HS-27A (cell line): ENCODE results near the gene EXOC3.
"Not testable (repeated sequence)": the region's sequence is repeated elsewhere in the genome, so short reads cannot be mapped to it uniquely, and the experiment has no call there.

Experiments used
- DNase-seq: peaks from one replicate; pipeline ENCODE4 v3.0.0-alpha.2; 2012; ENCODE audit warnings: low read depth, missing footprints

The EXOC3 gene

DNA sequence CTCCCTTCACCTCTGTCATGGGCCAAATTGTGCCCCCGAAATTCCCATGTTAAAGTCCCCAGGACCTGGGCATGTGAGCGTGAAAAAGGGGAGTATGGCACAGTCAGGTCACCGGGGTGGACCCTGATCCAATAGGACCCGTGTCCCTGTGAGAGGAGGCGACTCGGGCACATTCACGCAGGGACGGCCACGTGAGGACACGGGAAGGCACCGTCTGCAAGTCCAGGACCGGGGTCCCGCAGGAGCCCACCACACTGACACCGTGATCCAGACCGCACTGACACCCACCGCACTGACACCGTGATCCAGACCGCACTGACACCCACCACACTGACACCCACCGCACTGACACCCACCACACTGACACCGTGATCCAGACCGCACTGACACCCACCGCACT, 43.6 kb downstream of the EXOC3 start:
- not testable (repeated sequence) for DNase-seq

DNA sequence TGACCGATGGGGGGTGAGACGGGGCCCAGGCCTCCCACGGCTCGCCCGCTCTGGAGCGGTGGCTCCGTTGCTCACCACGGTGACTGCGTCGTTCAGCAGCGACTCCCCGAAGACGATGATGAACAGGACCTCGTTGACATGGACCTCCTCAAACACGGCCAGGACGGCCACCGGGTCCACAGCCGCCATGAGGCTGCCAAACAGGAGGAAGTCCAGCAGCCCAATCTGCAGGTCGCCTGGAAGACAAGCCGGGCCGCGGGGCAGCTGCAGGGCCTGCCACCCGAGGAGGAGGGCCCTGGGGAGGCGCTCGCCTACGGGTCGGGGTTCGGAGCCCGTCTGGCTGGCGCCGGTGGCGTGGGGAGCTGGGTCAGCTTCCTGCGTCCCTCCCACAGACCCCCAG, 45.3 kb downstream of the EXOC3 start:
- DNase-seq, result no peak

GRCh38 chr5:488744-489688, 46.0 kb downstream of the EXOC3 start:
- no peak for DNase-seq

DNA sequence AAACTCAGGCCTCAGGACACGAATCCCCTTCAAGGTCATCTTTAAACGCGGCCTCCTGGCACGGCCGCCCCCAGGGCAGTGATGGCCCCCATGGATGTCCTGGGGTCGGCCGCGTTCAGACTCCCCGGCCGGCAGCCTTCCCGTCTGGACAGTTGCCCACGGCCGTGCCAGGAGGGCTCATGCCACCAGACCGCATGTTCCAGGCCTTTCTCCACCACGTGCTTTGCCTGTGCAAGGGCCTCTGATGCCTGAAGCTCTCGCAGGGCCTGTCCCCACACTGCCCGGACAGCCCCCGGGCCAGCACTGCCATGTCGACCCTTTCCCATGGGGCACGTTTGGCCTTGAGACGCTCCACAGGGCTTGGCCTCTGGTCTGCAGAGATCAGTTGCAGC, 46.7 kb downstream of the EXOC3 start:
- no peak for DNase-seq

DNA sequence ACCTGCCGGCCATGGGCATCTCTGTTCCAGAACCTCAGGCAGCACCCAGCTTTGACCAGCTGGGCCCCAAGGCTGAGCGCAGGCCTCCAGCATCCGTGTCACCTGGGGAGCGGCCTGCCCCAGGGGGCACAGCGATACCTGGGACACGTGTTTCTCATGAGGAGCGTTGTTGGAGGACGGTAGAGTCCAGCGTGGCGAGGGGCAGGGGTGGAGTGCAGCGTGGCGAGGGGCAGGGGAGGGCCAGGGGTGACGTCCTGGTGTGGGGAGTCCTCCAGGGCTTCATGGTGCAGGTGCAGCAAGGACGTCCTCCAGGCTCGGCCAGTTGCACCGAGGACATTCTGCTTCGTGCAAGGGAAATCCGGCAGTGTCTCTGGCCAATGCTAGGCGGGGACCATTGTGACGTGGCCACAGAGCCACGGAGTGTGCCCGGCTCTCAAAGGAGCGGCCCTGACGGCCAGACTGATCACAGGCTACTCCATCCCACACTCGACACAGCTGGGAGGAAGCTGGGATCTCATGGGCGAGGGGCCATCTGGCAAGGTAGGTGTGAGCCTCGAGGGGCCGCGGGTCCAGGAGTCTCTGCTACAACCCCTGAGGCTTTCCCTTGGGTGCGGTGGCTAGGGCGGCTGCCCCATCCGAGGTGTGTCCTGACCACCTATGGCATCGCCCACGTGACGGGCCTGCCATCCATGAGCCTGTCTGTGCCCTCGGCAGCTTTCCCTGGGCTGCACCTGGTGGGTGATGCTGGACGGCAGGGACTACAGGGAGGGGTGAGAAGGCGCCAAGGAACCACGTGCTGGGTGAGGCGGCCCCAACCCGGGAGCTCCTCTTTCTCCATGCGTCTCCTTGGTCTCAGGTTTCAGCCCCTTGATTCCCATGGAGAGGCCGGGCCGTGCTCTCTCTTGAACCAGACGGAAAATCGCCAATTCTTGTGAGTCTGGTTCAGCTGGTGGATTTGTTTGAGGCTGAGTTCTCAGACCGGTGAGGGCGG, 47.4 kb downstream of the EXOC3 start:
- no peak for DNase-seq

GRCh38 chr5:491119-491855, 48.3 kb downstream of the EXOC3 start:
- DNase-seq, result no peak

DNA sequence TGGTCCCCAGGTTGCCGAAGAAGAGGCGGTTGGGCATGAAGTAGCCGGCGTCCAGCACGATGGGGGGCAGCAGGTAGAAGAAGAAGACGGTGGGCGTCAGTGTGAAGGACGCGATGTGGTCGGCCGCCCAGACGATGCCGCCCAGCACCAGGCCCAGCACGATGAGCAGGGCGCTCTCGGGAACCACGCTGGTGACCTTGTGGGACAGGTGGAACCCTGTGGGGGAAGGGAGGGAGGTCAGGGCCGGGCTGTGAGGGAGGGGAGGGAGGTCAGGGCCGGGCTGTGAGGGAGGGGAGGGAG, 48.8 kb downstream of the EXOC3 start:
- DNase-seq, result no peak

- DNase-seq, result no peak
Observed at GRCh38 chr5:492314-492893, 49.4 kb downstream of the EXOC3 start.

- DNase-seq, result no peak
Observed at GRCh38 chr5:493119-493701, 50.2 kb downstream of the EXOC3 start.

- no peak for DNase-seq
Observed at GRCh38 chr5:493758-494157, 50.8 kb downstream of the EXOC3 start.

DNA sequence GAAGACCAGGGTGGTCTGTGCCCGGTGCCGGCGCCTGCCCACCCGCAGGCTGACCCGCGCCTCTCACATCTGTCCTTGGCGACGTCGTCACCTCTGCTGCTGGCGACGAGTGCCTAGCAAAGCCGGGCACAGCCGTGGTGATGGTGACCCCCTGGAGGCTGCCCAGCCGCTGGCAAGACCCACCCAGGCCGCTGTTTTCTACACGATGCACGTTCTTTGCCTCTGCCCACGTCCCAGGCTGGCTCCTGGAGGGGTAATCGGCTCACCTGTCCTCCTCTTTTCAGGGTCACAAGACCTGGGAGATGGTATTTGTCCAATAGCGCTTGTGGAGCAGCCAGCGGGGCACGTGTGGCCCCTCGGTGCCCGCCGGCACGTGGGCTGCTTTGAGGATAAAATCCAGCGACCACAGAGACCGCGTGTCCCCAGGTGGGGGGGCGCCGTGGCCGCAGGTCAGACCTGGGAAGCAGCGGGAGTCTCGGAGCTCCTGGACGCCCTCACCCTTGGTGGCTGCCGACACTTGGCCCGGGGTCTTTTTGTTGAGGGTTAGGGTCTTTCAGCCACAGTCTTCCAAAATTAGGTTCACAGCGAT, 51.8 kb downstream of the EXOC3 start:
- no peak for DNase-seq

DNA sequence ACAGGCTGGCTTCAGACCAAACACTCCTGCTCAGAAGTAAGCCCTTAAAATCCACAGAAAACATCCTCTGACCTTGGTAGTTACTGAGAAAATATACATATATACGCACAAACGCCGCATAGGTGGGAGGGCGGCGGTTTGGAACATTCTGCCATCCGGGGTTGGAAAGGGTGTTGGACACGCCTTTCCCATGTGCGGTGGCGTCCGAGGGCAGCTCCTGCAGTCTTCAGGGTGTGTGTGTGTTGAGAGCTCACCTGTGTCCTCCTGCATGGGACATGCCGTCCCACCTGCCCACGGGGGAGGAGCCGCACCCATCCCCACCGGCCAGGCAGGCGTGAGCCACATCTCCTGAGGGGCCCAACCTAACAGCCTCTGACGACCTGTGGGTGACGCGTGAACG, 53.1 kb downstream of the EXOC3 start:
- DNase-seq, result no peak

DNA sequence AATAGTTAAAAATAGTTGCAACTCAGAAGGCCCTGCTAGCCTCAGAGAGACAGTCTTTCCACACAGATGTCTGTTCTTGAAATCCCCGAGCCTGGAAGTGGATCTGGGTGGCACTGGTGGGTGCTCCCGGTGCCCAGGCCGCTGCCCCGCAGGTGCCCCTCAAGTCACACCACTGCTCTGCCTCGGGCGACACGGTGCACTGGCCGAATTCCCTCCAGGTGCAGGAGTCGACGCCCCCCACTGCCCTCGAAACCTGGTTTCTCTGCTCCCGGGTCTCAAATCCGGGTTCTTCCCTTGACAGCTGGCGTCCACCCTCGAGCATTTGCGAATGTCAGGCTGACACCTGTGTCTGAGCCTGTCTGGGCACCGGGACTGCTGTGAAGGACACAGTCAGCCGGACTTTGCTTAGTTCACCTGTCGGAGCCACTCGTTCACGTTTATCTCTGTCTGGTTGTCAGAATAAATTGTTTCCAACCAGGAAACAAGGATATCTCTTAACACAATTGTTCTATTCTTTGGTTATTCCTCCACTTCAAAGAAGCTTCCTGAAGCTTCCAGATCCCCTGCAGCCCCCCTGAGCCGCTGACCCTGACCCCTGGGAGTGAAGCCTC, 54.2 kb downstream of the EXOC3 start:
- DNase-seq, result no peak

DNA sequence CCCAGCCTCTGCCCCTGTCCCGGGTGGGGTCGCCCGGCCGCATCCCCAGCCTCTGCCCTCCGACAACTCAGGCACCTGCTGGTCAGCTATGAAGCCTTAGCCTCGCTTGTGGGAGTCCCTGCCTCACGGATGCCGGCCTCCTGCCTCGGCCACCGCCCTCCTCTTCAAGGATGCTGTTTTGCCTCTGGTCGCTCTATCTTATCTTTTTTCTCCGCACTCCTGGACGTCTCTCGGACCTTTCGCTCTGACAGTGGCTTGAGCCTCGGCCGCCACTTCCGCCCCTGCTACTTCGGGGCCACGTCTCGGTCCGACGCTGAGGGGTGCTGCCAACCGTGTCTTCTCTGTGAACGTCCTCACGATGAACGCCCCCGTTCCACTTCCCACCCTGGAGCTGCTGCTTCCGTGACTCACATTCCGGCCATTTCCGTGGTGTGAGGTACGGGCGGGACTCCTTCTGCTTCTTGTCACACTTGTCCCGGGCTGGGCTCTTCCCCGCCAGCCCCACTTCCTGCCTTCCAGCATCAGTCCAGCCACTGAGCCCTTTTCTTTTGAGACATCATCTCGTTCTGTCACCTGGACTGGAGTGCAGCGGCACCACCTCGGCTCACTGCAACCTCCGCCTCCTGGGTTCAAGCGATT, 55.0 kb downstream of the EXOC3 start:
- DNase-seq, result no peak

DNA sequence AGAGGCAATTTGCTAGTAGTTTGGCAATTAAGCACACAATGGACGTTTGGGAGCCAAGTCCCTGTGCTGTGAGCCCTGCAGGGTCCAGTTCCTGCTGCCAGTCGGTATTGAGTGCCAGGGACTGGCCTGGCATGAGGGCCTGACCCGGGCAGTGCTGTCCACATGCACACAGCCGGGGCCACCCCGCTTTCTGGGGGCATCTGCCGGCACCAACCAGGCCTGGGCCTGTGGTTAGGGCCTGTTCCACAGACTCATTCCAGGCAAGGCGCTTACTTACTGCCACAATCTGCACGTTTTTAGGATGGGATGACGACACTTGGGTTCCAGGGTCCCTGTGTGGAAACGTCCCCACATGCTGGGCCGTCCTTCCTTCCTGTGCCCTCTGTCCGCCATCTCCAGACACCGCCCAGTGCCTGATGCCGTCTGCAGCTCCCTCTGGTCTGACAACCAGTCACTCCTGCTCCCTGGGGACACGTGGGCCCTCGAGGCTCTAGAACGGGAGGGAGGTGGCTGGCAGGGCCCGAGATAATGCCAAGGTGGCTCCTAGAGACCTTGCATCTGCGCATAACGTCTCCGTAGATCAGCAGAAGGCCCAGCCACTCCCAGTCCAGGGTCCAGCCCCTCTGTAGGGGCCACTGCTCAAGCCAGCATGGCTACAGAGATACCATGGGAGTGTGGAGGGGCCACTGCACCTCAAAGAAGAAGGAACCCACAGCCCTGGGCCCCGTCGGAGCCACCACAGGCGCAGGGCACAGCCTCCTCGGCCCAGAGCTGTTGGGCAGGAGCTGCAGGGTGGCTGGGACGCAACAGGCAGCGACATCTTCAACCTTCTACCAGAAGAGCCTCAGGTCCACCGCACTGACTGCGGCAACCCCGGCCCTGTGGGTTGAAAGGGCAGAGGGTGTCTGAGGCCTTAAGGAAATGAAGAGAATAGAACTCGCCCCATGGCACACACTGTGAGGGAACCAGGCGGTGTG, 56.5 kb downstream of the EXOC3 start:
- DNase-seq, result no peak

DNA sequence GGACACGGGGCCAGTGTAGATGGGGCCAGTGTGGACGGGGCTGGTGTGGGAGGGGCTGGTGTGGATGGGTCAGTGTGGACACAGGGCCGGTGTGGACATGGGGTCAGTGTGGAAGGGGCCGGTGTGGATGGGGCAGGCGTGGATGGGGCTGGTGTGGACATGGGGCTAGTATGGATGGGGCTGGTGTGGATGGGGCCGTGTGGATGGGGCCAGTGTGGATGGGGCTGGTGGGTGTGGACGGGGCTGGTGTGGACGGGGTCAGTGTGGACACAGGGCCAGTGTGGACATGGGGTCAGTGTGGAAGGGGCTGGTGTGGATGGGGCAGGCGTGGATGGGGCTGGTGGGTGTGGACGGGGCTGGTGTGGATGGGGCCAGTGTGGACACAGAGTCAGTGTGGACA, 57.5 kb downstream of the EXOC3 start:
- DNase-seq, result no peak

- no peak for DNase-seq
Observed at GRCh38 chr5:501105-501830, 58.3 kb downstream of the EXOC3 start.

DNA sequence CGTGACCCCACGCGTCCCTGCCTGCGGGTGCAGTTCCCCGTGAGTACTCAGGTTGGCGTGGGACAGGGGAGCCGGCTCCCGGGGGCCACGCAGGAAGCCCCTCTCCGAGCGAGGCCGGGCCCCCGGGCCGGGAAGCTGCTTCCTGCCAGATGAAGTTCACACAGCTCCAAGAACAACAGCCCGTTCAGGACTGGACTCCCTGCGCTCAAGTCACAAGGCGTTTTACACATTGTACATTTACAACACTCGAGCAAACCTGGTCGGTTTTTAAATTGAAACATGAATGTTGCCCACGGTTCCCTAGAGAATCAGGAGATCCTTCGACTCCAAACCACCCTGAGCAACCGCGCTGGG, 58.8 kb downstream of the EXOC3 start:
- DNase-seq, result no peak
